PC-3 (cell line): ENCODE data around the gene EN1. TPM values are rescaled to one million over a fixed set of nuclear protein-coding genes. Genes with fewer than 3 reads are reported as not detected.

ENCODE experiments used
- ATAC-seq: fragments of 200-7000 bp; cut with Tn5 transposase; 2 replicates; pipeline ENCODE4 v1.9.1; 2020; ENCODE audit warnings: mild to moderate bottlenecking, moderate library complexity
- BruUV-seq: library from RNA; stranded (reverse); fragments of 400-500 nt; replicated peaks from 2 replicates; lab custom pipeline; 2021; lab: Mats Ljungman, UMichigan
- CTCF ChIA-PET: fragments of 300-600 bp; sonication (Branson Sonifier 250); formaldehyde crosslinking; loops from one replicate; lab custom pipeline; 2022; ENCODE audit warnings: antibody characterized with exemption; lab: Charles Lee
- POLR2A ChIA-PET: fragments of 300-600 bp; sonication (Branson Sonifier 250); formaldehyde crosslinking; loops from one replicate; lab custom pipeline; 2022; ENCODE audit warnings: antibody characterized with exemption; ENCODE audit not compliant: unreplicated experiment; lab: Charles Lee
- DNase-seq: peaks from one replicate; pipeline ENCODE4 v3.0.0-alpha.2; 2015
- H2AFZ ChIP-seq: fragments of 300-600 bp; sonication (generic); 2 replicates; pipeline ENCODE4 v1.6.0; 2016; ENCODE audit warnings: antibody characterized with exemption, low read length
- H3F3A ChIP-seq: fragments of 300-600 bp; sonication (generic); one replicate; pipeline ENCODE4 v1.6.0; 2017; ENCODE audit warnings: antibody characterized with exemption, low read length, control low read depth, mild to moderate bottlenecking; ENCODE audit not compliant: unreplicated experiment
- H3K27ac ChIP-seq: fragments of 300-600 bp; sonication (generic); 2 replicates; pipeline ENCODE4 v1.5.1; 2016; ENCODE audit warnings: mild to moderate bottlenecking, low read length
- H3K27me3 ChIP-seq: fragments of 300-600 bp; sonication (generic); 2 replicates; pipeline ENCODE4 v1.6.1; 2016; ENCODE audit warnings: low read length, mixed read lengths
- H3K36me3 ChIP-seq: fragments of 300-600 bp; sonication (generic); 2 replicates; pipeline ENCODE4 v1.6.1; 2016; ENCODE audit warnings: low read depth, mixed run types, low read length, mixed read lengths
- H3K4me1 ChIP-seq: fragments of 300-600 bp; sonication (generic); 2 replicates; pipeline ENCODE4 v1.5.1; 2016; ENCODE audit warnings: low read length; ENCODE audit not compliant: insufficient read depth
- H3K4me2 ChIP-seq: fragments of 300-600 bp; sonication (generic); 2 replicates; pipeline ENCODE4 v1.6.0; 2016; ENCODE audit warnings: low read length
- H3K4me3 ChIP-seq: fragments of 300-600 bp; sonication (generic); 2 replicates; pipeline ENCODE4 v1.5.1; 2016; ENCODE audit warnings: mild to moderate bottlenecking, low read length, mixed read lengths
- H3K79me2 ChIP-seq: fragments of 300-600 bp; sonication (generic); 2 replicates; pipeline ENCODE4 v1.6.1; 2017; ENCODE audit warnings: low read length, mixed read lengths
- H3K9ac ChIP-seq: fragments of 300-600 bp; sonication (generic); 2 replicates; pipeline ENCODE4 v1.6.0; 2016; ENCODE audit warnings: mild to moderate bottlenecking, low read length
- H3K9me2 ChIP-seq: fragments of 300-600 bp; sonication (generic); replicated peaks from 2 replicates; pipeline ENCODE4 v1.6.1; 2016; ENCODE audit warnings: mixed run types, low read length, mixed read lengths
- H3K9me3 ChIP-seq: fragments of 300-600 bp; sonication (generic); 2 replicates; pipeline ENCODE4 v1.6.1; 2016; ENCODE audit warnings: low read length, mixed read lengths
- H4K20me1 ChIP-seq: fragments of 300-600 bp; sonication (generic); 2 replicates; pipeline ENCODE4 v1.6.1; 2016; ENCODE audit warnings: low read length, mixed read lengths
- EZH2 ChIP-seq: fragments of 300-600 bp; sonication (generic); IDR thresholded peaks from one replicate; pipeline ENCODE4 v1.6.1; 2017; ENCODE audit warnings: antibody characterized with exemption, mild to moderate bottlenecking, low read length; ENCODE audit not compliant: unreplicated experiment
- EZH2phosphoT487 ChIP-seq: fragments of 300-600 bp; sonication (generic); IDR thresholded peaks from 2 replicates; pipeline ENCODE4 v1.6.1; 2018; ENCODE audit warnings: mild to moderate bottlenecking, antibody characterized with exemption, low read length, borderline replicate concordance
- intact Hi-C: fragments of 100-400 bp; cut with micrococcal nuclease; formaldehyde crosslinking; loops from 2 replicates; pipeline ENCODE4 v1.9.0; 2023
- total RNA-seq: library from RNA; depleted of rRNA; stranded (reverse); fragments of >200 nt; gene quantifications from 2 replicates; pipeline ENCODE4 v1.2.3, GENCODE V29; 2014
- TF ChIP-seq, protein P1 (sequence below): fragments of 300-600 bp; sonication (generic); conservative IDR thresholded peaks from 2 replicates; pipeline ENCODE4 v1.5.1; 2017; ENCODE audit warnings: antibody characterized with exemption, low read depth, mild to moderate bottlenecking, low read length

Gene EN1
- total RNA-seq, 1 experiment from 2014 or later: 3.2 TPM

DNA sequence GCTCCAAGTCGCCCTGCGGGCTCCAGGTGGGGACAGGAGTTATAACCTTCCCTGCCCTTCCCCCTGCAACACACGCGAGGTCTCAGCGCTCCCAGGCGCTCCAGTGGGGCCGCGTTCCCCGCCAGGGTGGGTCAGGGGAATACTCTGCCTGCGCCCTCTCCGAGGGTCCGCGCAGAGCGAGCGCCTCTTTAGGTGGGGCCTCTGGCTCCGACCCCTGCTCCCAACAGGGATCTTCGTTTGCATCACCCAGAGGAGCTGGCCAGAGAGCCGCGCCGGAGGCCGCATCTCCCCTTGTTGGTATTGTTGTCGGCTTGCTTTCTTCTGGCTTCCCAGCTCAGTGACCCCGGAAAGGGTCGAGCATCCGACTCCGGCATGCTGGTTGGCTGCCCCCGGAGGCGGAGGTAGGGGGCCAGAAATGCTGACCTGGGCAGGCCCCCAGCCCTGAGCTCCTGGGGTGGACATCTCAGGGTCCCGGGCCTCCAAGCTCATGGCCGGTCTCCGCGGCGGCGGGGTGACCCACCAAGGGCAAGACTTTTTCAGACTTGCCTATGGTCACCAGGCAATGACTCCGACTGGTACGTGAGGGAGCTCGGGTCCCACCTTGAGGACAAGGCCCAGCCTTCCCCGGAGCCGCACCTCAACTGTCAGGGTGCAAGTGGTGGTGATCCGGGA, 11.2 kb upstream of the EN1 start:
- no peaks in the 10 kb centered on the region for H3K9me3 ChIP-seq
- POLR2A ChIA-PET: no interaction called here
- H3K27ac ChIP-seq: no peak overlapping the region
- no peak overlapping the region for H3K9ac ChIP-seq
- no peak overlapping the region for H3K4me2 ChIP-seq
- no peaks in the 10 kb centered on the region for H3K9me2 ChIP-seq
- H3K4me3 ChIP-seq: no peak overlapping the region
- H3K4me1 ChIP-seq: peaks cover 16% of the 10 kb centered on the region
- intact Hi-C loops: loop anchor here (5.0 kb wide), 1 partner anchor 321 kb away; no protein-coding TSS in a partner anchor
- H3K27me3 ChIP-seq: peaks cover 12% of the 10 kb centered on the region
- H4K20me1 ChIP-seq: no peaks in the 10 kb centered on the region
- CTCF ChIA-PET: no interaction called here
- DNase-seq (no peak), ATAC-seq (no peak)
- H3F3A ChIP-seq: no peaks in the 10 kb centered on the region
- no peaks in the 10 kb centered on the region for H3K79me2 ChIP-seq
- no peaks in the 10 kb centered on the region for H3K36me3 ChIP-seq
- no TSS peak for BruUV-seq
- no peak for TF ChIP-seq EZH2phosphoT487
- no peak for TF ChIP-seq EZH2
- TF ChIP-seq, protein P1, sequence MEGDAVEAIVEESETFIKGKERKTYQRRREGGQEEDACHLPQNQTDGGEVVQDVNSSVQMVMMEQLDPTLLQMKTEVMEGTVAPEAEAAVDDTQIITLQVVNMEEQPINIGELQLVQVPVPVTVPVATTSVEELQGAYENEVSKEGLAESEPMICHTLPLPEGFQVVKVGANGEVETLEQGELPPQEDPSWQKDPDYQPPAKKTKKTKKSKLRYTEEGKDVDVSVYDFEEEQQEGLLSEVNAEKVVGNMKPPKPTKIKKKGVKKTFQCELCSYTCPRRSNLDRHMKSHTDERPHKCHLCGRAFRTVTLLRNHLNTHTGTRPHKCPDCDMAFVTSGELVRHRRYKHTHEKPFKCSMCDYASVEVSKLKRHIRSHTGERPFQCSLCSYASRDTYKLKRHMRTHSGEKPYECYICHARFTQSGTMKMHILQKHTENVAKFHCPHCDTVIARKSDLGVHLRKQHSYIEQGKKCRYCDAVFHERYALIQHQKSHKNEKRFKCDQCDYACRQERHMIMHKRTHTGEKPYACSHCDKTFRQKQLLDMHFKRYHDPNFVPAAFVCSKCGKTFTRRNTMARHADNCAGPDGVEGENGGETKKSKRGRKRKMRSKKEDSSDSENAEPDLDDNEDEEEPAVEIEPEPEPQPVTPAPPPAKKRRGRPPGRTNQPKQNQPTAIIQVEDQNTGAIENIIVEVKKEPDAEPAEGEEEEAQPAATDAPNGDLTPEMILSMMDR: no peak
- no peak overlapping the region for H2AFZ ChIP-seq

GRCh38 chr2:118857677-118858484, 10.4 kb upstream of the EN1 start:
- H3K27me3 ChIP-seq: peaks cover 19% of the 10 kb centered on the region

More at GRCh38 chr2:118857677-118858484, 10.4 kb upstream of the EN1 start:
- Histone ChIP-seq H3K9ac (no peak overlapping the region), H4K20me1 (no peaks in the 10 kb centered on the region), H3K36me3 (no peaks in the 10 kb centered on the region), H3K9me2 (no peaks in the 10 kb centered on the region), H3K9me3 (no peaks in the 10 kb centered on the region), H3K4me1 (peaks cover 16% of the 10 kb centered on the region), H3K79me2 (no peaks in the 10 kb centered on the region), H3K4me3 (no peak overlapping the region), H3K4me2 (no peak overlapping the region), H3K27ac (no peak overlapping the region), H2AFZ (no peak overlapping the region), H3F3A (no peaks in the 10 kb centered on the region)
- intact Hi-C loops: loop anchor here (5.0 kb wide), 1 partner anchor 321 kb away; no protein-coding TSS in a partner anchor
- TF ChIP-seq EZH2phosphoT487: no peak
- TF ChIP-seq, protein P1: no peak
- no peak for TF ChIP-seq EZH2
- ChIA-PET CTCF (no interaction called here), POLR2A (no interaction called here)
- ATAC-seq (no peak), DNase-seq (no peak)
- no TSS peak for BruUV-seq
